Stimulated activated CD8-positive, alpha-beta memory T cell treated with anti-CD3 and anti-CD28 coated beads, Interleukin-4, amount 100 ng/mL, for 24 hours (primary cell): ENCODE results near the gene ARID5B.

Experiments used
- DNase-seq: peaks from one replicate; pipeline ENCODE4 v3.0.0-alpha.2; 2020; ENCODE audit warnings: low read depth

Gene ARID5B

GRCh38 chr10:61941202-61941681 is 39.7 kb downstream of the ARID5B start:
- no peak for DNase-seq

DNA sequence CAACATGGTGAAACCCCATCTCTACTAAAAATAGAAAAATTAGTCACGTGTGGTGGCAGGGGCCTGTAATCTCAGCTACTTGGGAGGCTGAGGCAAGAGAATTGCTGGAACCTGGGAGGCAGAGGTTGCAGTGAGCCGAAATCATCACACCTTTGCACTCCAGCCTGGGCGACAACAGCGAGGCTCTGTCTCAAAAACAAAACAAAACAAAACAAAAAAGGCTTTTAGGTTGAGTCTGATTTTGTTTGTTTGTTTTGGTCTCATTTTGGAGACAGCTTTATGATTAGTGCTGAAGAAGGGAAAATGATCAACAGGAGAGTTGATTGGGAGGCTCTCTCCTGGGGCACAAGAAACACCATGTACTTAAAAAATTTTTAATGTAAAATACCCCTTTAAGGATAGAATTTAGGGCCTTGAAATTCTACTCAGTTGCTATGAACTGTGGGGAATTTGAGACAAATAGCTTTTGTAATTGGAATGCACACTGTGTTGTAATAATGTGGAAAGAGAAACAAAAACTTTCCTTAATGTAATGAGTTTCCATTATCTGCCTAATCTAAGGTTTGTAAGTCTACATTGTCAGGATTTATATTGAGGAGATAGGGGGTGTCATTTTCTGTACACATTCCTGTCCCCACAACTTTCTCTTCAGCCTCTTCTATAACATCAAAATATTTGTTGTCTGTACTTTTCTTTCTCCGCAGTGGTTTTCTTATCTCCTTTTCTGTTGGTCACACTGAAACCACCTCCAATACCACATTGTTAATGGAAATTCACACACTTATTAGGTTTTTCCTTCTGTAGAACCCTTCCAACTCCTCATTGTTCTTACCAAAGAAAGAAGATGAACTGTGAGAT is 41.3 kb downstream of the ARID5B start:
- peak; percentile 6 for DNase-seq

DNA sequence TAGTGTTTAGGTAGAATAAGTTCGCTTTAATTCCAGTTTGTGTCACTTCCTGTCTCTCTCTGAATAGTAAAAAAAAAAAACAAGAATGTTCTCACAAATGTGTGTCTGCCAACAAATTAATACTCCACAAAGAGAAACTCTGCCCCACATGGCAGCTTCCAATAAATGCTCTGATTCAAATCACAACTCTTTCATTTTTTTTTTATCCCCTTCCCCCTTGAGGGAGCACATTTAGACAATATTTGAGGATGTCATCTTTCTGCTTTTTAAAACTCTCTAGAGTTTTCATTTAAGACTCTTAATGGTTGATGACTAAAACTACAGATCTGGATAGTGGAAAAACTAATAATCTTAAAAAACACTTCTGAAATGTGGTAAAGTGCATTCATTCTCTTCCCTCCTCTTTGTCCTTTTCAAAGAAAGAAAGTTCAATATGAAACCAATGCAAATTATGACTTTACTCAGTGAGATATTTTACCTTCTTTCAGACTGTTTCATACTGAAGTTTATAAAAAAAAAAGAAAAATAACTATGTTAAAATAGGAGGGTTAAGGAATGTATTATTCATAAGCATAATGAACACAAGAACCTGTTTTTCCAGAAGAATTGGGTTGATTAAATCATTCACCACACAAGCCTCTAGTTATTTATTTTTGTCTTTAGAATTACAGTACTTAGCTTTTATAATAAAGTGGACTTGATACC is 42.3 kb downstream of the ARID5B start:
- no peak for DNase-seq

GRCh38 chr10:61944410-61945147 is 43.1 kb downstream of the ARID5B start:
- no peak for DNase-seq

- no peak for DNase-seq
Measured at GRCh38 chr10:61949687-61950086, 48.2 kb downstream of the ARID5B start.

- no peak for DNase-seq
Measured at GRCh38 chr10:61950449-61951143, 49.1 kb downstream of the ARID5B start.

- no peak for DNase-seq
Measured at GRCh38 chr10:61951144-61951483, 49.6 kb downstream of the ARID5B start.

GRCh38 chr10:61952028-61952674 is 50.7 kb downstream of the ARID5B start:
- no peak for DNase-seq

DNA sequence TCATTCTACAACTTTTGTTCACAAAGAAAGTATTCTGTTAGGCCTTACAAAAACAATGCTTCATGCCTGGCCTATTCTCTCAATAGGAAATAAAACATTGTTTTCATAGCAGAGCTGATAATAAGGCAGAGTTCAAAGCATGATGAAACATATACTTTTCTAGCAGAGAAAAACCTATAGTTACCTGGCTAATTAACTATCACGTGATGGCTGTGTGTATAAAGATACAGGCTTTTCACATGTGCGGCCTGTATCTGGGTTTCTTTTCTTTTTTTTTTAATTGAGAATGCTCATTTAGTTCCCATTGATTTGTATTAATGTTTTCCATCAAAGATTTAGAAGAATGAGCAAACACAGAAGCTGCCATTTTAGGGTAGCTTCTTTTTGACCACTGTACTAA is 51.7 kb downstream of the ARID5B start:
- DNase-seq, result no peak

GRCh38 chr10:61957806-61958205 is 56.3 kb downstream of the ARID5B start:
- no peak for DNase-seq

DNA sequence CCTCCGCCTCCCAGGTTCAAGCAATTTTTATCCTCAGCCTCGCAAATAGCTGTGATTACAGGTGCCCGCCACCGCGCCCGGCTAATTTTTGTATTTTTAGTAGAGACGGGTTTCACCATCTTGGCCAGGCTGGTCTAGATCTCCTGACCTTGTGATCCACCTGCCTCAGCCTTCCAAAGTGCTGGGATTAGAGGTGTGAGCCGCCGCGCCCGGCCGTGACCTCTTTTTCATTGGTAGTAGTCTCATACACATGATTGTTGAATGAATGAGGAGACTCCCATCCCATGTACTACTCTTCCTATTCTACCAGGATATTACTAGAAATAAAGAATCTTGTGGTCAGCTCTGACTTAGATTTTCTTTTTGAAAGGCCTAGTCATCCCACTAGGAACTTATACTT is 56.8 kb downstream of the ARID5B start:
- no peak for DNase-seq

- DNase-seq, result no peak
Measured at GRCh38 chr10:61958805-61959204, 57.3 kb downstream of the ARID5B start.

- no peak for DNase-seq
Measured at GRCh38 chr10:61959814-61960213, 58.3 kb downstream of the ARID5B start.

- no peak for DNase-seq
Measured at GRCh38 chr10:61960396-61961120, 59.1 kb downstream of the ARID5B start.

GRCh38 chr10:61961278-61961677 is 59.8 kb downstream of the ARID5B start:
- no peak for DNase-seq

DNA sequence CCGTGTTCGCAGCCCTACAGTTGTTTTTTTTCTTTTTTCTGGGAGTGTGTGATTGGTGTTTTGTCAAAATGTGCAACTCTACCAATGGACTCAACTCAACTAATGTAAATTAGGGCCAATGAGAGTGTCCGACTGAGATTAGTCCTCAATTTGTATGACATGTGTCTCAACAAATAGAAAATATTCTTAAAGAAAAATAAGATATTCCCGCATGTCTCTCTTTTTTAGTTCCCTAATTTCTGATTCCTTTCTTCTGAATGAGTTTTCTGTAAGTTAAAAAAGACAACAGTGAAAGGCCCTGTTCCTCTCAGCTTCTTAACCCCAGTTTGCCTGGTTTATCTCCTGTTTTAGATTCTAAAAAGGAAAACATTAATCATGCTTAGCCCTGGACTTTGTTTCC is 61.5 kb downstream of the ARID5B start:
- DNase-seq, result no peak

GRCh38 chr10:61963669-61964058 is 62.2 kb downstream of the ARID5B start:
- no peak for DNase-seq

GRCh38 chr10:61964059-61964709 is 62.7 kb downstream of the ARID5B start:
- DNase-seq, result no peak

DNA sequence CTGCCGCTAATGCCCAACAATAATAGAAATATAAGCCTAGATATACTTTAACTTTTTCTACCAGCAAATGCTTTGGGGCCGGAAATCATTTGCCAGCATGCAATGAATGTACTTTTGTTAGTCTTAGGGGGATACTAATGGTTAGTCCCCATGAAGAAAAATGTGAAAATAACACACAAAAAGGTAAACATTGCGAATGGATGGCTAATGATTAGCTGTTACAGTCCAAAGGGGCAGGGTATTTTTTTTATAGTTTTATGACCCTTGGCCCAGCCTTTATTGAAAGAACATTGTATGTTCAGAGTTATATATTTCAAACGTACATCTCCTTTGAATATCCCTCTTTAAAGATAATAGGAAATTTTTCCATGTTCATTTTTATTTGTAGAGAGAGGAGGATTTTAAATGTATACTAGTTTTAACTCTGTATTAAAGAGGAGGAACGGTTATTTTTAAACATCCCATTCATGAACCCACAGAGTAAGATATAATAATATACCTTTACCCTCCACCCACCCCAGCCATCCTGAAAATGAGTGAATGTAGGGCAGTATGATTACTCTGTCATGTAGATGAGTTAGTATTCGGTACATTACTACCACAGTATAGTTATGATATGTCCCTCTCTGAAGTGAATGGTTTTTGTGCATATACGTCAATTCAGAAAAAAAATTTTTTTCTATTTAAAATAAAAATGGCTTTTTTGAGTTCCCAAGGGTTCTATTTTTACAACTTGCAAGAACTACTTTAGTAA is 63.6 kb downstream of the ARID5B start:
- DNase-seq, result no peak
